Measurements from ENCODE around the gene NKX1-2. TPM values are rescaled to one million over a fixed set of nuclear protein-coding genes. Genes with fewer than 3 reads are reported as not detected.

The NKX1-2 gene
- total RNA-seq, 1 donor from 2014 or later = not detected

DNA sequence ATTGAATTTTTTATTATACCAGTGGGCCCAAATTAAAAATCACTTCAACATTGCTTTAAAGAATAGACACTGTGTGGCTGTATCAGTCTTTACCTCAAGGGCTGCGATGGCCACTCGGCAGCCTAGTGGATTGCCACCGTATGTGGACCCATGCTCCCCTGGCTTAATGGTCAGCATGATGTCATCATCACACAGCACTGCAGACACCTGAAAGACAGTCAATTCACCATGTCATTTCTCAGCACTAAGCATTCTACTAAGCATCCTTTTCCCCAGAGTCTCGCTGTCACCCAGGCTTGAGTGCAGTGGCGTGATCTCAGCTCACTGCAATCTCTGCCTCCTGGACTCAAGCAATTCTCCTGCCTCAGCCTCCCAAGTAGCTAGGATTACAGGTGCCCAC, 48.2 kb downstream of the NKX1-2 start:
- H3K4me1 ChIP-seq = no peaks in the 10 kb centered on the region
- TF ChIP-seq, protein P1, sequence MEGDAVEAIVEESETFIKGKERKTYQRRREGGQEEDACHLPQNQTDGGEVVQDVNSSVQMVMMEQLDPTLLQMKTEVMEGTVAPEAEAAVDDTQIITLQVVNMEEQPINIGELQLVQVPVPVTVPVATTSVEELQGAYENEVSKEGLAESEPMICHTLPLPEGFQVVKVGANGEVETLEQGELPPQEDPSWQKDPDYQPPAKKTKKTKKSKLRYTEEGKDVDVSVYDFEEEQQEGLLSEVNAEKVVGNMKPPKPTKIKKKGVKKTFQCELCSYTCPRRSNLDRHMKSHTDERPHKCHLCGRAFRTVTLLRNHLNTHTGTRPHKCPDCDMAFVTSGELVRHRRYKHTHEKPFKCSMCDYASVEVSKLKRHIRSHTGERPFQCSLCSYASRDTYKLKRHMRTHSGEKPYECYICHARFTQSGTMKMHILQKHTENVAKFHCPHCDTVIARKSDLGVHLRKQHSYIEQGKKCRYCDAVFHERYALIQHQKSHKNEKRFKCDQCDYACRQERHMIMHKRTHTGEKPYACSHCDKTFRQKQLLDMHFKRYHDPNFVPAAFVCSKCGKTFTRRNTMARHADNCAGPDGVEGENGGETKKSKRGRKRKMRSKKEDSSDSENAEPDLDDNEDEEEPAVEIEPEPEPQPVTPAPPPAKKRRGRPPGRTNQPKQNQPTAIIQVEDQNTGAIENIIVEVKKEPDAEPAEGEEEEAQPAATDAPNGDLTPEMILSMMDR (IDR thresholded peaks at IDR 0.05) = no peak
- H3K4me3 ChIP-seq = no peak overlapping the region
- intact Hi-C loops (cut with DNase I) = no loop called here
- H3K27me3 ChIP-seq = no peaks in the 10 kb centered on the region
- H3K27ac ChIP-seq = no peak overlapping the region
- no peak for DNase-seq (ENCODE audit: low spot score in 2 of 2)
- H3K36me3 ChIP-seq = peaks cover 78 to 94% of the 10 kb centered on the region in 2 donors
- H3K9me3 ChIP-seq = no peaks in the 10 kb centered on the region

Other genes with a start within 250 kb of the NKX1-2 start
- 48.2 TPM for gene OAT, start 31.1 kb downstream of the NKX1-2 start, total RNA-seq
- gene LHPP, start 11.8 kb upstream of the NKX1-2 start, total RNA-seq = 5.1 TPM

Data from ascending aorta (tissue), 2 donors.